ENCODE results near the gene GUCY1A2. TPM values are rescaled to one million over a fixed set of nuclear protein-coding genes. Genes with fewer than 3 reads are reported as not detected.

Gene GUCY1A2
- total and polyA plus RNA-seq, 7 donors, result 0.57 to 18.5 (median 9.4) TPM

DNA sequence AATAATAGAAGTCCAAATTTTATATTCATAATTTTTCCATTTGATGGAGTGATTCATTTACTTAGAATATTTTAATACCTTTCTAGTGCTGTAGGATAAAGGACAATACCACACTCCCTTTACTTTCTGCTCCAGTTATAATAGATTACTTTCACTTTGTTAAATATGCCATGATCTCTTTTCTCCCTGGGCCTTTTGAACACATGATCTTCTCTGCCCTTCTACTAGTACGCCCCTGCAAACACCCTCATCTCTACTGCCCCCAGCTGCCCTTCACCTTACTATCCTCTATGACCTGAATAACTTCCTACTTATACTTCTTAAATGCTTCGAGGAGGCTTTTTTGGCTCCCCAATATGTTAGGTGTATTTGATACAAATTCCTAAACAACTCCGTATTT is 177.3 kb downstream of the GUCY1A2 start:
- no peak for ATAC-seq
- TF ChIP-seq, protein P1, sequence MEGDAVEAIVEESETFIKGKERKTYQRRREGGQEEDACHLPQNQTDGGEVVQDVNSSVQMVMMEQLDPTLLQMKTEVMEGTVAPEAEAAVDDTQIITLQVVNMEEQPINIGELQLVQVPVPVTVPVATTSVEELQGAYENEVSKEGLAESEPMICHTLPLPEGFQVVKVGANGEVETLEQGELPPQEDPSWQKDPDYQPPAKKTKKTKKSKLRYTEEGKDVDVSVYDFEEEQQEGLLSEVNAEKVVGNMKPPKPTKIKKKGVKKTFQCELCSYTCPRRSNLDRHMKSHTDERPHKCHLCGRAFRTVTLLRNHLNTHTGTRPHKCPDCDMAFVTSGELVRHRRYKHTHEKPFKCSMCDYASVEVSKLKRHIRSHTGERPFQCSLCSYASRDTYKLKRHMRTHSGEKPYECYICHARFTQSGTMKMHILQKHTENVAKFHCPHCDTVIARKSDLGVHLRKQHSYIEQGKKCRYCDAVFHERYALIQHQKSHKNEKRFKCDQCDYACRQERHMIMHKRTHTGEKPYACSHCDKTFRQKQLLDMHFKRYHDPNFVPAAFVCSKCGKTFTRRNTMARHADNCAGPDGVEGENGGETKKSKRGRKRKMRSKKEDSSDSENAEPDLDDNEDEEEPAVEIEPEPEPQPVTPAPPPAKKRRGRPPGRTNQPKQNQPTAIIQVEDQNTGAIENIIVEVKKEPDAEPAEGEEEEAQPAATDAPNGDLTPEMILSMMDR (IDR thresholded peaks at IDR 0.05), result no peak
- Histone ChIP-seq H3K4me1 (no peaks in the 10 kb centered on the region), H3K9me3 (no peaks in the 10 kb centered on the region), H3K36me3 (ENCODE audit: insufficient read depth in 1 of 2, low read depth in 1 of 2) (no peaks in the 10 kb centered on the region), H3K27ac (no peak overlapping the region), H3K4me3 (no peak overlapping the region), H3K27me3 (ENCODE audit: insufficient read depth in 3 of 3, low read length in 2 of 3) (no peaks in the 10 kb centered on the region)
- no peak for DNase-seq
- 61 to 82% (median 81%) methylated on average over 3 of the region's 3 CpGs for WGBS, 3 donors
- intact Hi-C loops (cut with DNase I), result no loop called here

DNA sequence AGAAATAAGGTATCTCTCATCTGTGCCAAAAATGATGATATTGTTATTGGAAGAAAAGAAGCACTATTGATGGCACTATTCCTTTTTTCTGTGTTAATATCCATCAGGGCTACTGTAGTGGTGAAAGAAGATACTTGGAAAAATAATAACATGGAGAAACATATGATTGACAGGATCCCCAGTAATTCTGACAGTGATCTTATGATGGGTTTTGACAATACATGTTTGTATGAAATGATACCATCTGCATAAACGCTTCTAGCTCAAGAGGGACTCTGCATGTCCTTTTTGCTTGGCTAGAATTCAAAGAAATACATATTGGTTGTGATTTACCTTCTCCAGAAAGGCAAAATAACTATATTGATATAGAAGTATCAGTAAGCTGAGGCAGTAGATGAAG is 178.1 kb downstream of the GUCY1A2 start:
- H3K36me3 ChIP-seq (ENCODE audit: insufficient read depth in 1 of 2, low read depth in 1 of 2), result no peaks in the 10 kb centered on the region
- DNase-seq (no peak), ATAC-seq (no peak)
- H3K27ac ChIP-seq, result no peak overlapping the region
- H3K4me1 ChIP-seq, result no peaks in the 10 kb centered on the region
- TF ChIP-seq, protein P1 (IDR thresholded peaks at IDR 0.05), result no peak
- H3K4me3 ChIP-seq, result no peak overlapping the region
- intact Hi-C loops (cut with DNase I), result no loop called here
- no peaks in the 10 kb centered on the region for H3K27me3 ChIP-seq (ENCODE audit: insufficient read depth in 3 of 3, low read length in 2 of 3)
- 68 to 80% (median 79%) methylated on average over 1 of the region's 1 CpG for WGBS, 3 donors
- H3K9me3 ChIP-seq, result no peaks in the 10 kb centered on the region

DNA sequence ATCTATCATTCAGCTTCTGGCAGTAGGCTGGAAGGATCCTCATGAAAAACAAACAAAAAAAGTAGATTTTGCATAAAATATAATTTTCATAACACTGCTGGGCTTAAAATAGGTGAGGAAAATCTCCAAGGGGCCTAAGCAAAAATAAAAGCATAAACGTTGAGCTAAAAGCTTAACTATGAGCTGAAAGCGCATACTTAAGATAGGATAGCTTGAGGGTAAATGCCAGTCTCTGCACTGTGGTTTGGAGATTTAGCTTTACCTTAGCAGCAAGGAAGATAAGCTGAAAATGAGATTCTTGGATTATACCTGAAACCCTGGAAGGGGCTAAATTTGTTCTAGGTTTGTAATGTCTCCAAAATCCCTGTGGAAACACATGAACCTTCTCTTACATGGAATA is 183.7 kb downstream of the GUCY1A2 start:
- no peaks in the 10 kb centered on the region for H3K27me3 ChIP-seq (ENCODE audit: insufficient read depth in 3 of 3, low read length in 2 of 3)
- ATAC-seq (no peak), DNase-seq (no peak)
- H3K9me3 ChIP-seq, result no peaks in the 10 kb centered on the region
- intact Hi-C loops (cut with DNase I), result no loop called here
- no peak overlapping the region for H3K4me3 ChIP-seq
- TF ChIP-seq, protein P1 (IDR thresholded peaks at IDR 0.05), result no peak
- H3K4me1 ChIP-seq, result no peaks in the 10 kb centered on the region
- no peaks in the 10 kb centered on the region for H3K36me3 ChIP-seq (ENCODE audit: insufficient read depth in 1 of 2, low read depth in 1 of 2)
- 69 to 77% (median 74%) methylated on average over 2 of the region's 2 CpGs for WGBS, 3 donors
- H3K27ac ChIP-seq, result no peak overlapping the region

DNA sequence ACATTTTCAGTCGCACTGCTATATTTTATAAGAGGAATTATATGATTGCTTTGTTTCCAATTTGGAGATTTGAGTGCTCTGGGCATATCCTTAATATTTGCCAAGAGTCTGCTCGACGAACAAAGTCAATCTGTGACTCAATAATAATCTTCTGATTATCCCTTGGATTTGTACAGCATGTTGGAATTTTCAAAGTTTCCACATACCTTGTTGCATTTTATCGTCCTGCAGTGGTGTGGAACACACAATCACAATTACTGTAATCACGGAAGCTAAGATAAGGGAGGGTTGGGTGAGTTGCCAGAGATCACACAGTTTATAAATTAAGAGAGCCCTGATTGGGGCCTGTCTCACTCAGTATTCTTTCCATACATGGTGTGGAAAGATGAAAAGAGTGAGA is 189.3 kb downstream of the GUCY1A2 start:
- WGBS, 3 donors, result 79 to 87% (median 81%) methylated on average over 5 of the region's 5 CpGs
- H3K27ac ChIP-seq, result no peak overlapping the region
- TF ChIP-seq, protein P1 (IDR thresholded peaks at IDR 0.05), result no peak

DNA sequence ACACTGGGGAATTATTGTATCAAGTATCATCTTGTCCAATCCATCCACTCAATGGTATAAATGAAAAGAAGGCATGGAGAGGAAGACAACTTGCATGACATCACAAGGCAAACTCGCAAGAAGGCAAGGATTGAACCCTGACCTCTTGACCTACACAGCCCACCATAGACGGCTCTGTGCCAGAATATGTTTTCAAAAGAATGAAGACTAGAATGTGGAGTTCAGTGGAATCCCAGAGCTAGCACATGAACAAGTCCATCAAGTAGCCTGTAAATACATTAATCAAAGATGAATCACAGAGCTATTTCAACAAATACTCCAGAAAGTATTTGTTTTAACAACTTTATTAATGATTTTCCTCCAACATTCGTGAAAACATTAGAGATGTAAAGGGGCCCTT is 189.7 kb downstream of the GUCY1A2 start:
- no peaks in the 10 kb centered on the region for H3K36me3 ChIP-seq (ENCODE audit: insufficient read depth in 1 of 2, low read depth in 1 of 2)
- no peaks in the 10 kb centered on the region for H3K9me3 ChIP-seq
- H3K27me3 ChIP-seq (ENCODE audit: insufficient read depth in 3 of 3, low read length in 2 of 3), result no peaks in the 10 kb centered on the region
- WGBS, 3 donors, result 75 to 79% (median 76%) methylated on average over 3 of the region's 3 CpGs
- TF ChIP-seq, protein P1 (IDR thresholded peaks at IDR 0.05), result no peak
- no peaks in the 10 kb centered on the region for H3K4me1 ChIP-seq
- intact Hi-C loops (cut with DNase I), result no loop called here
- no peak overlapping the region for H3K4me3 ChIP-seq
- DNase-seq (no peak), ATAC-seq (no peak)
- H3K27ac ChIP-seq, result no peak overlapping the region

More for the DNA sequence above, 189.3 kb downstream of the GUCY1A2 start:
- Histone ChIP-seq H3K9me3 (no peaks in the 10 kb centered on the region), H3K36me3 (ENCODE audit: insufficient read depth in 1 of 2, low read depth in 1 of 2) (no peaks in the 10 kb centered on the region), H3K4me1 (no peaks in the 10 kb centered on the region), H3K4me3 (no peak overlapping the region), H3K27me3 (ENCODE audit: insufficient read depth in 3 of 3, low read length in 2 of 3) (no peaks in the 10 kb centered on the region)
- ATAC-seq (no peak), DNase-seq (no peak)
- intact Hi-C loops (cut with DNase I), result no loop called here

All from psoas muscle (tissue), 8 donors.